H9 (cell line): Measurements from ENCODE around the gene SNTG2. TPM values are rescaled to one million over a fixed set of nuclear protein-coding genes. Genes with fewer than 3 reads are reported as not detected.

Source experiments
- DNase-seq: peaks from one replicate; pipeline ENCODE4 v3.0.0-alpha.2; 2017
- H2AFZ ChIP-seq: one replicate; pipeline ENCODE4 v1.6.1; 2013; ENCODE audit warnings: mild to moderate bottlenecking, low read length, control low read depth, moderate library complexity
- H2AK5ac ChIP-seq: 2 replicates; pipeline ENCODE4 v1.6.1; 2013; ENCODE audit warnings: low read length, control low read depth, mixed read lengths; ENCODE audit not compliant: insufficient read length
- H2BK120ac ChIP-seq: one replicate; pipeline ENCODE4 v1.6.1; 2013; ENCODE audit warnings: low read depth, mild to moderate bottlenecking, low read length, control low read depth, inconsistent platforms; ENCODE audit not compliant: poor library complexity, severe bottlenecking
- H2BK12ac ChIP-seq: 2 replicates; pipeline ENCODE4 v1.6.1; 2013; ENCODE audit warnings: low read length, control low read depth, mixed read lengths, low read depth; ENCODE audit not compliant: insufficient read length
- H2BK15ac ChIP-seq: 2 replicates; pipeline ENCODE4 v1.6.1; 2013; ENCODE audit warnings: low read depth, low read length, control low read depth
- H2BK20ac ChIP-seq: one replicate; pipeline ENCODE4 v1.6.1; 2013; ENCODE audit warnings: low read depth, mild to moderate bottlenecking, low read length, control low read depth, inconsistent platforms; ENCODE audit not compliant: poor library complexity, severe bottlenecking
- H2BK5ac ChIP-seq: 2 replicates; pipeline ENCODE4 v1.6.1; 2013; ENCODE audit warnings: low read length, control low read depth, mixed read lengths; ENCODE audit not compliant: insufficient read length
- H3K14ac ChIP-seq: 2 replicates; pipeline ENCODE4 v1.6.1; 2013; ENCODE audit warnings: low read length, control low read depth; ENCODE audit not compliant: insufficient read depth
- H3K18ac ChIP-seq: 2 replicates; pipeline ENCODE4 v1.6.1; 2013; ENCODE audit warnings: low read depth, mild to moderate bottlenecking, mixed read lengths, low read length, control low read depth; ENCODE audit not compliant: insufficient read length
- H3K23ac ChIP-seq: 2 replicates; pipeline ENCODE4 v1.6.1; 2013; ENCODE audit warnings: low read length, control low read depth, mixed read lengths, low read depth; ENCODE audit not compliant: insufficient read length
- H3K23me2 ChIP-seq: 2 replicates; pipeline ENCODE4 v1.6.1; 2013; ENCODE audit warnings: low read depth, mild to moderate bottlenecking, mixed read lengths, low read length, control low read depth; ENCODE audit not compliant: insufficient read length, poor library complexity, severe bottlenecking
- H3K27ac ChIP-seq: 2 replicates; pipeline ENCODE4 v1.5.1; 2013; ENCODE audit warnings: low read length, control low read depth, mixed read lengths, low read depth; ENCODE audit not compliant: insufficient read length
- H3K27me3 ChIP-seq: 2 replicates; pipeline ENCODE4 v1.6.1; 2013; ENCODE audit warnings: low read length, control low read depth, inconsistent platforms; ENCODE audit not compliant: insufficient read depth
- H3K4ac ChIP-seq: 2 replicates; pipeline ENCODE4 v1.6.1; 2013; ENCODE audit warnings: low read depth, mild to moderate bottlenecking, control low read depth, inconsistent platforms, low read length, moderate library complexity
- H3K4me1 ChIP-seq: 2 replicates; pipeline ENCODE4 v1.6.1; 2013; ENCODE audit warnings: low read length, control low read depth, inconsistent platforms; ENCODE audit not compliant: insufficient read depth
- H3K4me2 ChIP-seq: 2 replicates; pipeline ENCODE4 v1.6.1; 2013; ENCODE audit warnings: low read length, control low read depth, mixed read lengths; ENCODE audit not compliant: insufficient read length, insufficient read depth
- H3K56ac ChIP-seq: 2 replicates; pipeline ENCODE4 v1.6.1; 2013; ENCODE audit warnings: low read depth, mild to moderate bottlenecking, mixed read lengths, low read length, control low read depth; ENCODE audit not compliant: insufficient read length
- H3K79me1 ChIP-seq: 2 replicates; pipeline ENCODE4 v1.6.1; 2013; ENCODE audit warnings: low read depth, mild to moderate bottlenecking, moderate library complexity, low read length, control low read depth, inconsistent platforms; ENCODE audit not compliant: insufficient read depth, poor library complexity, severe bottlenecking
- H3K79me2 ChIP-seq: 2 replicates; pipeline ENCODE4 v1.6.1; 2013; ENCODE audit warnings: low read length, control low read depth, inconsistent platforms; ENCODE audit not compliant: insufficient read depth
- H3K9ac ChIP-seq: 2 replicates; pipeline ENCODE4 v1.6.1; 2013; ENCODE audit warnings: low read length, control low read depth, mixed read lengths; ENCODE audit not compliant: insufficient read length; ENCODE audit errors: extremely low read depth
- H3K9me3 ChIP-seq: one replicate; pipeline ENCODE4 v1.6.1; 2013; ENCODE audit warnings: low read depth, low read length, inconsistent platforms; ENCODE audit not compliant: control insufficient read depth
- H3T11ph ChIP-seq: one replicate; pipeline ENCODE4 v1.6.1; 2013; ENCODE audit warnings: mild to moderate bottlenecking, low read length, control low read depth, inconsistent platforms
- H4K20me1 ChIP-seq: one replicate; pipeline ENCODE4 v1.6.1; 2013; ENCODE audit not compliant: control insufficient read depth, insufficient read length, insufficient read depth
- H4K5ac ChIP-seq: 2 replicates; pipeline ENCODE4 v1.6.1; 2013; ENCODE audit warnings: low read depth, mild to moderate bottlenecking, mixed read lengths, low read length, control low read depth; ENCODE audit not compliant: insufficient read length
- H4K8ac ChIP-seq: replicated peaks from 2 replicates; pipeline ENCODE4 v1.6.1; 2013; ENCODE audit warnings: low read length, control low read depth, mixed read lengths, low read depth; ENCODE audit not compliant: insufficient read length
- H4K91ac ChIP-seq: 2 replicates; pipeline ENCODE4 v1.6.1; 2013; ENCODE audit warnings: low read depth, mild to moderate bottlenecking, moderate library complexity, mixed read lengths, low read length, control low read depth; ENCODE audit not compliant: insufficient read length
- H3K27ac Mint-ChIP-seq, 3 experiments: 2 replicates in 2 of 3; 3 replicates in 1 of 3; pipeline ENCODE4 v1.8.0; 2020 to 2021; ENCODE audit warnings: mixed read lengths in 3 of 3, mild to moderate bottlenecking in 1 of 3, moderate library complexity in 1 of 3
- H3K27me3 Mint-ChIP-seq: 2 replicates; pipeline ENCODE4 v1.8.0; 2021; ENCODE audit warnings: low read depth, mild to moderate bottlenecking, moderate library complexity, mixed read lengths
- H3K36me3 Mint-ChIP-seq, 3 experiments: 2 replicates in 2 of 3; 3 replicates in 1 of 3; pipeline ENCODE4 v1.8.0; 2020 to 2021; ENCODE audit warnings: low read depth in 3 of 3, mixed read lengths in 3 of 3; ENCODE audit not compliant: insufficient read depth in 1 of 3
- H3K4me1 Mint-ChIP-seq, 2 experiments: 2 replicates each; pipeline ENCODE4 v1.8.0; 2020; ENCODE audit warnings: mixed read lengths in 2 of 2
- H3K4me3 Mint-ChIP-seq, 2 experiments: 2 replicates in 1 of 2; 3 replicates in 1 of 2; pipeline ENCODE4 v1.8.0; 2020 to 2021; ENCODE audit warnings: mild to moderate bottlenecking in 2 of 2, mixed read lengths in 2 of 2, moderate library complexity in 1 of 2
- H3K9me3 Mint-ChIP-seq, 2 experiments: 2 replicates in 1 of 2; 3 replicates in 1 of 2; pipeline ENCODE4 v1.8.0; 2020; ENCODE audit warnings: mild to moderate bottlenecking in 2 of 2, mixed read lengths in 2 of 2, moderate library complexity in 1 of 2
- WGBS: extraction: QIAGEN DNeasy Blood & Tissue Kit; methylation state at CpG from one replicate; pipeline ENCODE4 v1.1.7; 2013; ENCODE audit warnings: missing lambda C conversion rate, low lambda C conversion rate, mixed read lengths; ENCODE audit not compliant: insufficient read length; ENCODE audit errors: extremely low coverage; 5-methylcytosine and 5-hydroxymethylcytosine counted together
- total RNA-seq: library from RNA; stranded (reverse); gene quantifications from 2 replicates; pipeline ENCODE4 v1.2.1, GENCODE V29; 2021
- TF ChIP-seq, protein P1 (sequence below): fragments of 200-600 bp; sonication (generic); conservative IDR thresholded peaks from 3 replicates; pipeline ENCODE4 v1.8.0; 2021; ENCODE audit warnings: antibody characterized with exemption, mild to moderate bottlenecking

SNTG2 gene
- total RNA-seq, 1 experiment from 2014 or later: 13.2 TPM

DNA sequence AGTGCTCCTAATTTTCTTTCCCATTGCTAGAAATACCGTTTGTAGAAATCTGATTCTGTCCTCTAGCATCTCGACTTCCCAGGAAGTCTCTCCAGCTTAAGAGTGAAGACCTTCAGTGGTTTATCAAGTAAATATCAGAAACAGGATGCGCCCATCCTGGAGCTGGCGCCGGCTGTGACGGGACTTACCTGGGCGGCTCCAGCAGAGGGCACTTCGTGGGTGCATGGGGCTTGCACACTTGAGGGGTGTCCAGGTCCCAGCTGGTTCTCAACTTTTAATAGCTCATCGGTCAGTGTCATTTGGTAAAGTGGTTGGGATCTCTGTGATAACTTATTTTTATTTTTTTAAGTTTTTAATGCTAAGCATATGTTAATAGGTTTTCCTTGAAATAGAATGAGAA, 295.6 kb downstream of the SNTG2 start:
- no peak overlapping the region for H3K4ac ChIP-seq
- no peaks in the 10 kb centered on the region for H3K79me1 ChIP-seq
- no peak overlapping the region for H2AK5ac ChIP-seq
- no peaks in the 10 kb centered on the region for H3K79me2 ChIP-seq
- no peak overlapping the region for H3K18ac ChIP-seq
- no peak overlapping the region for H2BK12ac ChIP-seq
- no peak overlapping the region for H3K14ac ChIP-seq
- no peaks in the 10 kb centered on the region for H3K4me1 ChIP-seq
- H3K23me2 ChIP-seq: no peaks in the 10 kb centered on the region
- no peak overlapping the region for H2BK5ac ChIP-seq
- no peak overlapping the region for H4K8ac ChIP-seq
- H2BK15ac ChIP-seq: no peak overlapping the region
- Mint-ChIP-seq H3K9me3 (no peaks in the 10 kb centered on the region), H3K4me1 (peaks cover 0 to 2% of the 10 kb centered on the region in 2 experiments; a peak in 1 of 4 replicates), H3K27ac (no peak overlapping the region), H3K36me3 (peaks cover 0 to 1% (median 0%) of the 10 kb centered on the region in 3 experiments; a peak in 2 of 7 replicates), H3K27me3 (no peaks in the 10 kb centered on the region; the same call in 1 of the 2 replicates), H3K4me3 (no peak overlapping the region)
- TF ChIP-seq, protein P1, sequence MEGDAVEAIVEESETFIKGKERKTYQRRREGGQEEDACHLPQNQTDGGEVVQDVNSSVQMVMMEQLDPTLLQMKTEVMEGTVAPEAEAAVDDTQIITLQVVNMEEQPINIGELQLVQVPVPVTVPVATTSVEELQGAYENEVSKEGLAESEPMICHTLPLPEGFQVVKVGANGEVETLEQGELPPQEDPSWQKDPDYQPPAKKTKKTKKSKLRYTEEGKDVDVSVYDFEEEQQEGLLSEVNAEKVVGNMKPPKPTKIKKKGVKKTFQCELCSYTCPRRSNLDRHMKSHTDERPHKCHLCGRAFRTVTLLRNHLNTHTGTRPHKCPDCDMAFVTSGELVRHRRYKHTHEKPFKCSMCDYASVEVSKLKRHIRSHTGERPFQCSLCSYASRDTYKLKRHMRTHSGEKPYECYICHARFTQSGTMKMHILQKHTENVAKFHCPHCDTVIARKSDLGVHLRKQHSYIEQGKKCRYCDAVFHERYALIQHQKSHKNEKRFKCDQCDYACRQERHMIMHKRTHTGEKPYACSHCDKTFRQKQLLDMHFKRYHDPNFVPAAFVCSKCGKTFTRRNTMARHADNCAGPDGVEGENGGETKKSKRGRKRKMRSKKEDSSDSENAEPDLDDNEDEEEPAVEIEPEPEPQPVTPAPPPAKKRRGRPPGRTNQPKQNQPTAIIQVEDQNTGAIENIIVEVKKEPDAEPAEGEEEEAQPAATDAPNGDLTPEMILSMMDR: peak; percentile 61
- H3K27ac ChIP-seq: no peak overlapping the region
- no peak overlapping the region for H3K23ac ChIP-seq
- H3K27me3 ChIP-seq: no peaks in the 10 kb centered on the region
- H3T11ph ChIP-seq: no peak overlapping the region
- H3K4me2 ChIP-seq: no peak overlapping the region
- no peak overlapping the region for H2BK20ac ChIP-seq
- no peak overlapping the region for H3K9ac ChIP-seq
- no CpG with 5 or more reads among the region's 9 CpGs for WGBS
- no peaks in the 10 kb centered on the region for H4K20me1 ChIP-seq
- H4K91ac ChIP-seq: no peak overlapping the region
- no peak overlapping the region for H2BK120ac ChIP-seq
- H4K5ac ChIP-seq: no peak overlapping the region
- H2AFZ ChIP-seq: no peak overlapping the region
- no peak overlapping the region for H3K56ac ChIP-seq
- H3K9me3 ChIP-seq: no peaks in the 10 kb centered on the region
- DNase-seq: peak; percentile 45
